A549 (cell line): ENCODE data around the gene MEGF9.

Experiments
- BCL3 ChIP-seq: fragments of >200 bp; sonication (Bioruptor Twin); formaldehyde crosslinking; IDR thresholded peaks from 3 replicates; pipeline ENCODE4 v1.6.1; 2016
- BHLHE40 ChIP-seq: IDR thresholded peaks from 2 replicates; pipeline ENCODE4 v1.6.1; 2012; ENCODE audit warnings: low read depth, low read length, inconsistent platforms
- CEBPB ChIP-seq, 2 experiments: fragments of >200 bp in 1 of 2; sonication (Bioruptor Twin) in 1 of 2; formaldehyde crosslinking in 1 of 2; IDR thresholded peaks; 2 replicates each; pipeline ENCODE4 v1.6.1; 2012 to 2016
- EP300 ChIP-seq, 2 experiments: fragments of >200 bp; sonication (Bioruptor Twin); formaldehyde crosslinking; IDR thresholded peaks; 2 replicates in 1 of 2; 3 replicates in 1 of 2; pipeline ENCODE4 v1.6.1; 2016 to 2017
- ESRRA ChIP-seq: fragments of 150-350 bp; IDR thresholded peaks from 2 replicates; pipeline ENCODE4 v1.6.1; 2014; ENCODE audit warnings: mild to moderate bottlenecking, low read length, borderline replicate concordance
- KDM1A ChIP-seq: fragments of 200-600 bp; sonication (generic); IDR thresholded peaks from 2 replicates; pipeline ENCODE4 v1.6.1; 2016; ENCODE audit warnings: low read depth, mild to moderate bottlenecking
- MAZ ChIP-seq: fragments of 150-350 bp; IDR thresholded peaks from 2 replicates; pipeline ENCODE4 v1.6.1; 2014; ENCODE audit warnings: antibody characterized with exemption, low read depth, low read length, borderline replicate concordance
- POLR2A ChIP-seq: IDR thresholded peaks from 2 replicates; pipeline ENCODE4 v1.6.1; 2012; ENCODE audit warnings: mild to moderate bottlenecking, low read length
- REST ChIP-seq: fragments of 200-600 bp; sonication (generic); IDR thresholded peaks from 2 replicates; pipeline ENCODE4 v1.6.1; 2016; ENCODE audit warnings: antibody characterized with exemption, mild to moderate bottlenecking, moderate library complexity
- SMC3 ChIP-seq: fragments of >200 bp; sonication (Bioruptor Twin); formaldehyde crosslinking; IDR thresholded peaks from 3 replicates; pipeline ENCODE4 v1.6.1; 2018; ENCODE audit warnings: inconsistent platforms
- TF ChIP-seq, protein P1 (sequence below): fragments of >200 bp; sonication (Bioruptor Twin); formaldehyde crosslinking; IDR thresholded peaks from 3 replicates; pipeline ENCODE4 v1.5.1; 2016
- TF ChIP-seq, protein P2 (sequence below): fragments of 150-350 bp; IDR thresholded peaks from 2 replicates; pipeline ENCODE4 v1.6.1; 2014; ENCODE audit warnings: low read depth, mild to moderate bottlenecking, low read length

DNA sequence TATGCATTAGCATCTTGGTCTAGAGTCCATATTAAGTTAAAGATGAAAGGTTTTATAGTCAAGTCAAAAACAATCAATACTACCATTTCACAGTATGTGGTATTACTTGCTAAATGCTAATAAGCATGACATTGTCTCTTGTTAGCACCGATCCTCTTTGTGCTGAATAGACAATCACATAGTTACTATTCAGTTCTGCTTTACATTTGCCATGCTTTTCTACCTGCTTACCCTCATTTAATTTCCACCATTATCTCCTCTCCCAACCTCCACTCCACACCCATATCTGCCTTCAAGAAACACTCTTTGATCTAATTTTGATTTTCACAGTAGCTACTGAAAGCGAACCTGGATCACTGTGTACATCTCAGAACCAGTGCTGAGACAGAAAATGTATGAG, 16.8 kb downstream of the MEGF9 start:
- TF ChIP-seq CEBPB (IDR thresholded peaks at IDR 0.05) (no peak), BHLHE40 (no peak), EP300 (IDR thresholded peaks at IDR 0.05) (no peak), MAZ (no peak), ESRRA (no peak), REST (no peak), KDM1A (no peak), BCL3 (no peak), POLR2A (no peak), SMC3 (no peak)
- TF ChIP-seq, protein P1, sequence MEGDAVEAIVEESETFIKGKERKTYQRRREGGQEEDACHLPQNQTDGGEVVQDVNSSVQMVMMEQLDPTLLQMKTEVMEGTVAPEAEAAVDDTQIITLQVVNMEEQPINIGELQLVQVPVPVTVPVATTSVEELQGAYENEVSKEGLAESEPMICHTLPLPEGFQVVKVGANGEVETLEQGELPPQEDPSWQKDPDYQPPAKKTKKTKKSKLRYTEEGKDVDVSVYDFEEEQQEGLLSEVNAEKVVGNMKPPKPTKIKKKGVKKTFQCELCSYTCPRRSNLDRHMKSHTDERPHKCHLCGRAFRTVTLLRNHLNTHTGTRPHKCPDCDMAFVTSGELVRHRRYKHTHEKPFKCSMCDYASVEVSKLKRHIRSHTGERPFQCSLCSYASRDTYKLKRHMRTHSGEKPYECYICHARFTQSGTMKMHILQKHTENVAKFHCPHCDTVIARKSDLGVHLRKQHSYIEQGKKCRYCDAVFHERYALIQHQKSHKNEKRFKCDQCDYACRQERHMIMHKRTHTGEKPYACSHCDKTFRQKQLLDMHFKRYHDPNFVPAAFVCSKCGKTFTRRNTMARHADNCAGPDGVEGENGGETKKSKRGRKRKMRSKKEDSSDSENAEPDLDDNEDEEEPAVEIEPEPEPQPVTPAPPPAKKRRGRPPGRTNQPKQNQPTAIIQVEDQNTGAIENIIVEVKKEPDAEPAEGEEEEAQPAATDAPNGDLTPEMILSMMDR, result no peak
- TF ChIP-seq, protein P2, sequence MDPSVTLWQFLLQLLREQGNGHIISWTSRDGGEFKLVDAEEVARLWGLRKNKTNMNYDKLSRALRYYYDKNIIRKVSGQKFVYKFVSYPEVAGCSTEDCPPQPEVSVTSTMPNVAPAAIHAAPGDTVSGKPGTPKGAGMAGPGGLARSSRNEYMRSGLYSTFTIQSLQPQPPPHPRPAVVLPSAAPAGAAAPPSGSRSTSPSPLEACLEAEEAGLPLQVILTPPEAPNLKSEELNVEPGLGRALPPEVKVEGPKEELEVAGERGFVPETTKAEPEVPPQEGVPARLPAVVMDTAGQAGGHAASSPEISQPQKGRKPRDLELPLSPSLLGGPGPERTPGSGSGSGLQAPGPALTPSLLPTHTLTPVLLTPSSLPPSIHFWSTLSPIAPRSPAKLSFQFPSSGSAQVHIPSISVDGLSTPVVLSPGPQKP, result no peak
